ENCODE measurements around the gene KLF16.

KLF16 gene

DNA sequence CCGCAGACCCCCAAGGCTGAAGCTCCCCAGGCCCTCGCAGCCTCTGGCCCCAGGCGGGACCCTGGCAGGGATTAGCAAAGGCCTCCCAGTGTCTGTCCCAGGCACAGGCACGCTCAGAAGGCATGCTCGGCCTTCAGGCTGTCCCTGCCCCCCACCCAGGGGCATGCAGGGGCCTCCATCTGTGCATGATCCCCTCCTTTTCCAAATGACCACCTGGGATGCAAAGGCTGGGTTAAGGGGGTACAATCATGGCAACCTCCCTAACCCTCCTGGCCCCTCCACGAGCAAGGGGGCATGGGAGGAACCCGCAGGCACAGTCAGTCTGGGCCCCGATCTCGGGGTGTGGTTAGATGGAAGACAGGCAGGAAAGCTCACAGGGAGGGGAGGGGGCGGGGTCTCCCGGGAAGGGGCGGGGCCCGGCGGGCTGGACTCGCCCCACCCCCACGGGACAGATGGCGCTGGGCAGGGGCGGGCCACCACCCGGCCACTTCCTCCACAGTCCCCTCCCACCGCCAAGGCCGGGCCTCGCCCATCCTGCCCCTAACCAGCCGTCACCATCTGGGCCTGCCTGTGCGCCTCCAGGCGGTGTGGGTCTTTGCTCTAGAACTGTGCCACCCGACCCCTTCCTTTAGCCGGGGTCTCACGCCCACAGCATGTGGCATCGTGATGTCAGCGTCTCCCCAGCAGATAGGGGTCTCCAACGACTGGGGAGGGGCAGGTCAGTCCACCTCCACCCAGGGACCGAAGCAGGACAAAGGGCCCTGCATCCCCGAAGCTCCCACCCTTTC is 8.1 kb downstream of the KLF16 start:
- TF ChIP-seq, protein P1, sequence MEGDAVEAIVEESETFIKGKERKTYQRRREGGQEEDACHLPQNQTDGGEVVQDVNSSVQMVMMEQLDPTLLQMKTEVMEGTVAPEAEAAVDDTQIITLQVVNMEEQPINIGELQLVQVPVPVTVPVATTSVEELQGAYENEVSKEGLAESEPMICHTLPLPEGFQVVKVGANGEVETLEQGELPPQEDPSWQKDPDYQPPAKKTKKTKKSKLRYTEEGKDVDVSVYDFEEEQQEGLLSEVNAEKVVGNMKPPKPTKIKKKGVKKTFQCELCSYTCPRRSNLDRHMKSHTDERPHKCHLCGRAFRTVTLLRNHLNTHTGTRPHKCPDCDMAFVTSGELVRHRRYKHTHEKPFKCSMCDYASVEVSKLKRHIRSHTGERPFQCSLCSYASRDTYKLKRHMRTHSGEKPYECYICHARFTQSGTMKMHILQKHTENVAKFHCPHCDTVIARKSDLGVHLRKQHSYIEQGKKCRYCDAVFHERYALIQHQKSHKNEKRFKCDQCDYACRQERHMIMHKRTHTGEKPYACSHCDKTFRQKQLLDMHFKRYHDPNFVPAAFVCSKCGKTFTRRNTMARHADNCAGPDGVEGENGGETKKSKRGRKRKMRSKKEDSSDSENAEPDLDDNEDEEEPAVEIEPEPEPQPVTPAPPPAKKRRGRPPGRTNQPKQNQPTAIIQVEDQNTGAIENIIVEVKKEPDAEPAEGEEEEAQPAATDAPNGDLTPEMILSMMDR (IDR thresholded peaks at IDR 0.05; ENCODE audit: low read depth, low read length, missing control alignments), result no peak
- peak overlapping the region; percentile 81 for H3K4me3 ChIP-seq (ENCODE audit: low read depth, low read length)
- peak; percentile 55 for DNase-seq (ENCODE audit: low read depth)

DNA sequence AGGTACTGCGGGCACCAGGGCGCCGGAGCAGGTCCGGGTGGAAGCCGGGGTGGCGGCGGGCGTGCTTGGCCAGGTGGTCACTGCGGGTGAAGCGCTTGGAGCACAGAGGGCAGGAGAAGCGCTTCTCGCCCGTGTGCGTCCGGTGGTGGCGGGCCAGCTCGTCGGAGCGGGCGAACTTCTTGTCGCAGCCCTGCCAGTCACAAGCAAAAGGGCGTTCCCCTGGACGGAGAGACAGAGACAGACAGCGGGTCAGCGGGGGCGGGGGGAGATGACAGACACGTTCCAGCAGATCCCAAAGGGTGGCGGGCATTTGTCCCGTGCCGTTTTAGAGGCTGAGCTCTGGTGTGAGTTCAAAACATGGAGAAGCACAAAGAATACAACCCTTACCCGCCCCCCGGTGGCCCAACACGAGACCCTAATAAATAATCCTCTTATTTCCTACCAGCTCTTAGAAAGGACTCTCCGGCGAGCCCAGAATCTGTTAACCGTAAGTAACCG is 8.8 kb downstream of the KLF16 start:
- TF ChIP-seq, protein P1 (IDR thresholded peaks at IDR 0.05; ENCODE audit: low read depth, low read length, missing control alignments), result no peak
- DNase-seq (ENCODE audit: low read depth), result no peak
- H3K4me3 ChIP-seq (ENCODE audit: low read depth, low read length), result no peak overlapping the region

- TF ChIP-seq, protein P1 (IDR thresholded peaks at IDR 0.05; ENCODE audit: low read depth, low read length, missing control alignments), result no peak
- H3K4me3 ChIP-seq (ENCODE audit: low read depth, low read length), result no peak overlapping the region
- DNase-seq (ENCODE audit: low read depth), result no peak
Observed at GRCh38 chr19:1854039-1854541, 9.3 kb downstream of the KLF16 start.

GRCh38 chr19:1853295-1854038 is 9.9 kb downstream of the KLF16 start:
- TF ChIP-seq, protein P1 (IDR thresholded peaks at IDR 0.05; ENCODE audit: low read depth, low read length, missing control alignments), result peak; percentile 93

GRCh38 chr19:1852581-1853128 is 10.7 kb downstream of the KLF16 start:
- TF ChIP-seq, protein P1 (IDR thresholded peaks at IDR 0.05; ENCODE audit: low read depth, low read length, missing control alignments), result no peak
- H3K4me3 ChIP-seq (ENCODE audit: low read depth, low read length), result no peak overlapping the region
- no peak for DNase-seq (ENCODE audit: low read depth)

More at GRCh38 chr19:1853295-1854038, 9.9 kb downstream of the KLF16 start:
- no peak overlapping the region for H3K4me3 ChIP-seq (ENCODE audit: low read depth, low read length)
- peak; percentile 56 for DNase-seq (ENCODE audit: low read depth)

GRCh38 chr19:1851654-1852580 is 11.5 kb downstream of the KLF16 start:
- H3K4me3 ChIP-seq (ENCODE audit: low read depth, low read length), result no peak overlapping the region

More at GRCh38 chr19:1851654-1852580, 11.5 kb downstream of the KLF16 start:
- TF ChIP-seq, protein P1 (IDR thresholded peaks at IDR 0.05; ENCODE audit: low read depth, low read length, missing control alignments), result no peak
- DNase-seq (ENCODE audit: low read depth), result no peak
